NAMALWA (cell line): ENCODE measurements around the gene SEMA6B.

ENCODE experiments used
- DNase-seq: peaks from one replicate; pipeline ENCODE4 v3.0.0-alpha.2; 2015; ENCODE audit warnings: low spot score

Gene SEMA6B

DNA sequence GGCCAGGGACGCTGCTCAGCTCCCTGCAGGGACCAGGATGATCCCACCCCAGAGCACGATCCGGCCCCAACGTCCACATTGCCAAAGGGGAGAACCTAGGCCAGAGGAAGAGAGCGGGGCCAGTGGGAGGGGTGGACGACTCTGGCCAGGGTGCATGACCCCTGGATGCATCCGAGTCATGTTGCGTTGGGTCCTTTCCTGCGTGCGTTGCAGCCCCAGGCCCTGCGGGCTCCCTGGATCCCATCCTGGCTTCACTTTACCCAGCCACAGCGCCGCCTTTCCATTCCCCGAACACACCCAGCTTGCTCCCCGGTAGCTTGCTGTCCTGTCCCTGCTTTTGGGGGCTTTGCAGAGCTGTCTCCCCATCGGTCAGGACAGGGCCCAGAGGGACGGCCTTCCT lies 51.7 kb downstream of the SEMA6B start:
- DNase-seq, result no peak

- no peak for DNase-seq
Observed at GRCh38 chr19:4507150-4507452, 52.4 kb downstream of the SEMA6B start.

GRCh38 chr19:4506449-4507149 lies 52.9 kb downstream of the SEMA6B start:
- no peak for DNase-seq

- no peak for DNase-seq
Observed at GRCh38 chr19:4505570-4506448, 53.7 kb downstream of the SEMA6B start.

GRCh38 chr19:4504891-4505569 lies 54.5 kb downstream of the SEMA6B start:
- DNase-seq, result no peak

DNA sequence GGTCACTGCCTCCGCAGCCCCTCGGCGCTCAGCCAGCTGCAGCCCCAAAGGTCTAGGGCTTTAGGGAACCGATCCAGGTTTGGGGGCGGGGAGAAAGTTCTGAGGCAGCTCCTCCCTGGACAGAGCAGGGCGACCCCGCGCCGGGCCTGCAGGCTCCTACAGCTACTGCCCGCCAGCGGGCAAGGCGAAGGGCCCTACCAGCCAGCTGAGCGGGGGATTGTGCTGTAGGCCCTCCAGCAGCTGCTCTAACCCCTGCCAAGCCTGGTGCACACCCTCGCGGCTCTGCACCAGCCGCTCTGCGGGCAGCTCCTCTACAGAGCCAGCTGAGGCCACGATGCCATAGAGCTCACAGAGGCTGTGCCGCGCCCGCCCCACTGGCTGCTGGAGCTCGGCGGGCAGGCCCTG lies 55.2 kb downstream of the SEMA6B start:
- DNase-seq, result no peak

- no peak for DNase-seq
Observed at GRCh38 chr19:4503825-4504170, 55.7 kb downstream of the SEMA6B start.

- no peak for DNase-seq
Observed at GRCh38 chr19:4503132-4503824, 56.2 kb downstream of the SEMA6B start.

- no peak for DNase-seq
Observed at GRCh38 chr19:4502282-4503131, 57.0 kb downstream of the SEMA6B start.

GRCh38 chr19:4501691-4502090 lies 57.8 kb downstream of the SEMA6B start:
- DNase-seq, result no peak

DNA sequence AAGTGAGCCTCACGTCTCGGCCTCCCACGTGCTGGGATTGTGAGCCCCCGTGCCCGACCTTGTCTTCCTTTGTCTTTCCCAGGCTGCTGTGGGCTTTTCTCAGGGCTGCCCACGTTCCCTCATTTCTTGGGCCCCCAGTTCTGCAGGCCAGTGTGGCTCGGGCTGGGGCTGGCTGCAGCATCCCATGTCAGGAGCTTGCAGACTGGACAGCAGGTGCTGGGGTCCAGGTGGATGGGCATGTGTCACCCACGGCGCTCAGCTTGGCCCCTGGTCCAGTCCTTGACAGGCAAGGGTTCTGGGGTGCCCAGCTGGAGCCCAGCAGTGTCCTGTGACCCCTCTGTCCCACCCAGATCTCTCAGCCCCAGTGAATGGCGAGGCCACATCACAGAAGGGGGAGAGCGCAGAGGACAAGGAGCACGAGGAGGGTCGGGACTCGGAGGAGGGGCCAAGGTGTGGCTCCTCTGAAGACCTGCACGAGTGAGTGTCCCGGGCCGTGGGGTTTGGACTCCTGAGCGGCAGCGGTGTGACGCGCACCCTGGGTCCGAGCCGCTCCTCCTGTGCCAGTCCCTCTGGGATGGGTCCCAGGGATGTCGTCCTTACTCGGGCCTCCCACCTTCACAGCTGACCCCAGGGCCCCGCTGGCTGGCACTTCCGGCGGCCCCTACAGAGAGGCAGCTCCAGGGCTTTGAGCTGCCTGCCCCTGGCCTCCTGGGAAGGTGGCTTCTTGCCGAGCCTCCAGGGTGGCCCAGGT lies 58.5 kb downstream of the SEMA6B start:
- DNase-seq, result no peak

DNA sequence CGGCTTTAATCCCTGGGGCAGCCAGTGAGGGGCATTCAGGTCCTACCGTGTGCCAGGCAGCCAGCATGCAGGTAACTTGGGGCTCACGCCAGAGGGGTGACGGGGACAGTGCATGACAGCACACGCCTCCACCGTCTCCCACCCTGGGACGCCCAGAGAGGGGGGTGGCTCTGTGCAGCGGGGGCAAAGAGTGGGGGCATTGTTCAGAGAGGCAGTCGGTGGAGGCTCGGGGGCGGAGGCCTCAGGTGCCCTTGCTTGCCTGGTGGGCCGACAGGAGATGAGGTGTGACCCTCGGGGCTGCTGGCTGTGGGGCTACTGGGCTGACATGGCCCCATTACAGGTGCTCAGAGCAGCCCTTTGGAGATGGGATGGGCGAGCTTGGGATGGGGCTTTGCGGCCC lies 59.6 kb downstream of the SEMA6B start:
- no peak for DNase-seq

GRCh38 chr19:4499318-4499717 lies 60.2 kb downstream of the SEMA6B start:
- DNase-seq, result no peak

DNA sequence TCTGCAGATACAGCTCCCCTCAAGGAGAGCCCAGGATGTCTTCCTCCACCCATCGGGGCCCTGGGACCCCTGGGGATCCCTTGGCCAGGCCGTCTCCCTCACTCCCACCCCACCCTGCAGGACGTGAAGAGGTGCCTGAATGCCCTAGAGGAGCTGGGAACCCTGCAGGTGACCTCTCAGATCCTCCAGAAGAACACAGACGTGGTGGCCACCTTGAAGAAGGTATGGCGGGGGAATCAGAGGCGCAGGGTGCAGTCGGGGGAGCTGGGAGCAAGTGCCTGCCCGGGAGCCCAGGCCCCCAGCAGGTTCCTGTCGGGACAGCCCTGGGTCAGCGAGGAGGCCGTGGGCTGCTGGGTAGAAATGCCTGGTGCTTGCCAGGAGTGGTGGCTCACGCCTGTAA lies 60.8 kb downstream of the SEMA6B start:
- no peak for DNase-seq

- no peak for DNase-seq
Observed at GRCh38 chr19:4497770-4498389, 61.6 kb downstream of the SEMA6B start.

- DNase-seq, result no peak
Observed at GRCh38 chr19:4496304-4496703, 63.2 kb downstream of the SEMA6B start.

DNA sequence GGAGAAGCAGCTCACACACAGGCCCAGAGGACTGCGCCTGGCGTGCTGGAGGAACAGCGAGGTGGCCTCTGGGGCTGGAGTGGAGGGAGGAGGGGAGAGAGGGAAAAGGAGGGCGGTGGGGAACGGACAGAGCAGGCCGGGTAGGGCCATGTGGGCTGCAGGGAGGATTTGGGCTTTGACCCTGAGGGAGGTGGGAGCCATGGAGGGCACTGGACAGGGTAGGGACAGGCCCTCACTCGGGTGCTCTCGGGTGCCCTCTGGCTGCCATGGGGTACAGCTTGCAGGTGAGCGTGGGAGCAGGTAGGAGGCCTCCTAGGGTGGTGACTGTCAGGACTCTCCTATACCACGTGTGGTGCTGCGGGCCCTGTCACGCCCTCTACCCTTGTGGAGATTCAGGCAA lies 64.0 kb downstream of the SEMA6B start:
- DNase-seq, result no peak

- no peak for DNase-seq
Observed at GRCh38 chr19:4494691-4495064, 64.8 kb downstream of the SEMA6B start.

DNA sequence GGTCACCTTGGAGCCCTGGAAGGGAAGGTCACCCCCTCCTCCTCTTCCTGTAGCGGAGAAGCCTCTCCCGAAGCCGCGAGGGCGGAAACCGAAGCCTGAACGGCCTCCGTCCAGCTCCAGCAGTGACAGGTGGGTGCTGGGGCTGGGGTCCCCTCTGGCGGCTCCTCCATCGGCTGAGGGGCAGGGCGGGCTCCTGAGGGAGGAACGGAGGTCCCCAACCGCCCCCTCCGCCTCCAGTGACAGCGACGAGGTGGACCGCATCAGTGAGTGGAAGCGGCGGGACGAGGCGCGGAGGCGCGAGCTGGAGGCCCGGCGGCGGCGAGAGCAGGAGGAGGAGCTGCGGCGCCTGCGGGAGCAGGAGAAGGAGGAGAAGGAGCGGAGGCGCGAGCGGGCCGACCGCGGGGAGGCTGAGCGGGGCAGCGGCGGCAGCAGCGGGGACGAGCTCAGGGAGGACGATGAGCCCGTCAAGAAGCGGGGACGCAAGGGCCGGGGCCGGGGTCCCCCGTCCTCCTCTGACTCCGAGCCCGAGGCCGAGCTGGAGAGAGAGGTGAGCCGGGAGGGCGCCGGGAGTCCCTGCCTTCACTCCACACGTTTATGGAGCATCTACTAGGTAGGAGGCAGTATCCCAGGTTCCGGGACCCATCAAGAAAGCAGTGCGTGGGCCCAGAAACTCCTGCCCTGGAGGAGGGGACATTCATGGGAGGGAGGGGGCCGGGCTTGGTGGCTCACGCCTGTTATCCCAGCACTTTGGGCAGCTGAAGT lies 65.4 kb downstream of the SEMA6B start:
- no peak for DNase-seq
